G401.6 (cell line): ENCODE results near the gene UBAP2L.

ENCODE experiments used
- FAIRE-seq: peaks from 2 replicates; lab custom pipeline; 2012; peaks lifted over from hg19 to GRCh38; lab: Jason Lieb, UNC

The UBAP2L gene, protein sequence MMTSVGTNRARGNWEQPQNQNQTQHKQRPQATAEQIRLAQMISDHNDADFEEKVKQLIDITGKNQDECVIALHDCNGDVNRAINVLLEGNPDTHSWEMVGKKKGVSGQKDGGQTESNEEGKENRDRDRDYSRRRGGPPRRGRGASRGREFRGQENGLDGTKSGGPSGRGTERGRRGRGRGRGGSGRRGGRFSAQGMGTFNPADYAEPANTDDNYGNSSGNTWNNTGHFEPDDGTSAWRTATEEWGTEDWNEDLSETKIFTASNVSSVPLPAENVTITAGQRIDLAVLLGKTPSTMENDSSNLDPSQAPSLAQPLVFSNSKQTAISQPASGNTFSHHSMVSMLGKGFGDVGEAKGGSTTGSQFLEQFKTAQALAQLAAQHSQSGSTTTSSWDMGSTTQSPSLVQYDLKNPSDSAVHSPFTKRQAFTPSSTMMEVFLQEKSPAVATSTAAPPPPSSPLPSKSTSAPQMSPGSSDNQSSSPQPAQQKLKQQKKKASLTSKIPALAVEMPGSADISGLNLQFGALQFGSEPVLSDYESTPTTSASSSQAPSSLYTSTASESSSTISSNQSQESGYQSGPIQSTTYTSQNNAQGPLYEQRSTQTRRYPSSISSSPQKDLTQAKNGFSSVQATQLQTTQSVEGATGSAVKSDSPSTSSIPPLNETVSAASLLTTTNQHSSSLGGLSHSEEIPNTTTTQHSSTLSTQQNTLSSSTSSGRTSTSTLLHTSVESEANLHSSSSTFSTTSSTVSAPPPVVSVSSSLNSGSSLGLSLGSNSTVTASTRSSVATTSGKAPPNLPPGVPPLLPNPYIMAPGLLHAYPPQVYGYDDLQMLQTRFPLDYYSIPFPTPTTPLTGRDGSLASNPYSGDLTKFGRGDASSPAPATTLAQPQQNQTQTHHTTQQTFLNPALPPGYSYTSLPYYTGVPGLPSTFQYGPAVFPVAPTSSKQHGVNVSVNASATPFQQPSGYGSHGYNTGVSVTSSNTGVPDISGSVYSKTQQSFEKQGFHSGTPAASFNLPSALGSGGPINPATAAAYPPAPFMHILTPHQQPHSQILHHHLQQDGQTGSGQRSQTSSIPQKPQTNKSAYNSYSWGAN

DNA sequence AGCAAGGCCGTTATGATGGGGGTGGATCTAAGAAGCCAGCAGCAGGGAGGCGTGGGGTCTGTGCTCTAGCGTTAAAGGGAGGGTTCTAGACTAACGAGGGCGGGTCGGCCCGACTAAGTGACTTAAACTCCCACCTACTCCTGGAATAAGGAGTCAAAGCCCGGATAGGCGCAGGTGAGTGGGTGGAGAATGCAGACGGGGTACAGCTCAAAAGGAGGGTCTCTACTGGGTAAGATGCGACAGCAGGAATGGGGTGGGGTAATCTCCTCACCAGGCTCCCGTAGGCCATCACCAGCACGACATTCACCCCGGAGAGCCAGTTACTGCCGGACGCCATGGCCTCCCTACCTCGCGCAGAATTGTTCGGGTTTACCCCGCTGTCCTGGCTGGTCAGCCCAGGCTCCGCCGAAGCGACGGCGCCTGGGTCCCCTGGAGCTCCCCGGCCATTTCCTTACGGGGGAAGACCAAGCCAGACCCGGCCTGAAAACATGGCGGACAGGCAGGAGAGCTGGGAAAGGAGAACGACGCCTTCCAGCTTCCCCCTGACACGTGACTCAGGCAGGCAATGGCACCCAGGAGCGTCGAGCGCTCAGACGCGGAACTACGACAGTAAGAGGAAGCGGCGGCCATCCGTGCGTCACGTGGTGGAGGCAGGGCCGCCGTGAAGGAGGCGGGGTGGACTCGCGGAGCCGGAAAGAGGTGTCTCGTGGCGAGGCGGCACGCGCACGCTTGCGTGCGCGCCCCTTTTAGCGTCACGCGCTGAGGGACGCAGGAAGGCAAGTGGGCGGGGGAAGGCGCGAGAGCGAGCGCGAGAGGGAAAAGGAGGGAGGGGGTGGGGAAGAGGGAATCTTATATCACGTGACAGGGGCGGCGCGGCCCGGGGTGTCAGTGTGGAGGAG, at the start of gene UBAP2L:
TSS of gene UBAP2L (plus strand) at position 885 of the 899 bp plus-strand sequence. CDS start 4,169 bp downstream, outside the sequence.
- peak; percentile 98 for FAIRE-seq

DNA sequence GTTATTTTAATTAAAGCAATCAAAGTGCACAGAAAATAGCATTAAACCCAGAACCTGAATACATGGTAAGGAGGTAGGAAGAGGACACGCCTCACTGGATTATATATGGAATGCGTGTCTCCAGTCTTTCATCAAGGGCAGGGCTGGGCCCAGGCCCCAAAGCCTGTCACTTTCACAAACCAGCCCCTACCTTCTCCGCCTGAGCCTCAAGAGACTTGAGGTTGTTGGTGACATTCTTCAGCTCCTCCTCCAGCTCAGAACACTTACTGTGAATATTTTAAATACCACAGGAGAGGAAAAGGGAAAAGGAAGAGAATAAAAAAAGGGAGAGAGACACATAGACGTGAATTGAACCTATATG, 49.6 kb upstream of the UBAP2L start:
- no peak for FAIRE-seq

DNA sequence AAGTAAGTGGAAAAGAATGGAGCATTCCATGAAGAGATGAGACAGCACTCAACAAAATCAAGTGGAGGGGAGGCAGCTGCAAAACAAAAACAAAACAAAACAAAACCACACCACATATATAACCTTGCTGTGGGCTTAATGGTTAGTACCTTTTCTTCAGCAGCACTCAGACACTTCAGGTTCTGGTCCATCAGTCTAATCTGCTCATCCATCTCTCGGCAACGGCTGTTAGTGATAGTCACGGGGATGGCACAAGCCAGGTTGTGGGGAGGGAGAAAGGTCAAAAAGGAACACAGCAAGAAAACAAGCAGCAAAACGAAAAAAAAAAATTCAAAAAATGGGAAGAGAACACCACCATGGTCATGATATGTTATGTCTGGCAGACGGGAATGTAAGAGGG, 48.9 kb upstream of the UBAP2L start:
- no peak for FAIRE-seq

DNA sequence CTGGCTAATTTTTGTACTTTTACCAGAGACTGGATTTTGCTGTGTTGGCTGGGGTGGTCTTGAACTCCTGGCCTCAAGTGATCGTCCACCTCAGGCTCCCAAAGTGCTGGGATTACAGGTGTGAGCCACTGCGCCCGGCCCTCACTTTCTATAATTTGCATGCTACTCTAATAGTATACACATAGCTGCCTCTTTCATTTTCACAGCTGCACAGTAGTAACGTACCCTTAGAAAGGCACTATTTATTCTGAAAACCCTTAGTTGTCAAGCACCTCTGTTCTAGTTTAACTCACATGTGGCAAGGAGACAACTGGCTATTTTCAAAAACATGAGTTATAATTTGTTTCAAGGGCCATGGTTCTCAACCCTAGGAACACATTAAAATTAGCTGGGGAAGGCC, 46.1 kb upstream of the UBAP2L start:
- FAIRE-seq, result no peak

DNA sequence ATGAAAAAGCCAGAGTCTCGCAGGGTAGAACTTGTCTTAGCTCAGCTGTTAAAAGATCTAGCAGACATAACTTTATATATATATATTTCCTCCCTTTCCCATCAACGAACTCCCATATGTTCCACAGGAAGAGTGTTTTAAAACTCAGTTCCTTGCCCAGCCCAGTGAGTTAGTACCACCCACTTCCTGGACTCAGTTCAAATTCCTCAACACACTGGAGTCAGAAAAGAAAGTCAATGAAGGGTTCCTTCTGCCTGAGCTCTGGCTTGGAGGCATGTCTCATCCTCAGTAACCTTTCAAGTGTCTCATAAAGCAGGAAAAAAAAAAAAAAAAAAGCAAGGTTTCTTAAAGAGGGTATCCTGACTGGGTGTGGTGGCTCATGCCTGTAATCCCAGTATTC, 44.4 kb upstream of the UBAP2L start:
- no peak for FAIRE-seq

DNA sequence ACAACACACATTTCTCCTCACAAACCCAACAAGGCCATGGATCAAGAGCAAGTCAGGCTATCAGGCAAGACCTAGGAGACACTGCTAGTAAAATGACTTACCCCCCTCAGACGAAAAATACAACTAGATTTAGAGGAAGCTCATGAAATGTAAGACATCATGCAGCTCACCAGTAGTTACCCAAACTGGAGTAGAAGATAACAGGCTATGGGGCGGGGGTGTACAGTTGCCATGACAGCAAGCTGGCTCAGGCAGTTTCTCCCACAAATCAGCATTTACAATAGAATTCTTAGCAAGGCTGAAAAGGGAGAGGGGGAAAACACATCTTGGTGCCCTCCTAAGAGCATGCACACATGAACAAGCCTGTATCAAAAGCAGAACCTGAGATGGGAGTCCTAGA, 42.7 kb upstream of the UBAP2L start:
- FAIRE-seq, result no peak

DNA sequence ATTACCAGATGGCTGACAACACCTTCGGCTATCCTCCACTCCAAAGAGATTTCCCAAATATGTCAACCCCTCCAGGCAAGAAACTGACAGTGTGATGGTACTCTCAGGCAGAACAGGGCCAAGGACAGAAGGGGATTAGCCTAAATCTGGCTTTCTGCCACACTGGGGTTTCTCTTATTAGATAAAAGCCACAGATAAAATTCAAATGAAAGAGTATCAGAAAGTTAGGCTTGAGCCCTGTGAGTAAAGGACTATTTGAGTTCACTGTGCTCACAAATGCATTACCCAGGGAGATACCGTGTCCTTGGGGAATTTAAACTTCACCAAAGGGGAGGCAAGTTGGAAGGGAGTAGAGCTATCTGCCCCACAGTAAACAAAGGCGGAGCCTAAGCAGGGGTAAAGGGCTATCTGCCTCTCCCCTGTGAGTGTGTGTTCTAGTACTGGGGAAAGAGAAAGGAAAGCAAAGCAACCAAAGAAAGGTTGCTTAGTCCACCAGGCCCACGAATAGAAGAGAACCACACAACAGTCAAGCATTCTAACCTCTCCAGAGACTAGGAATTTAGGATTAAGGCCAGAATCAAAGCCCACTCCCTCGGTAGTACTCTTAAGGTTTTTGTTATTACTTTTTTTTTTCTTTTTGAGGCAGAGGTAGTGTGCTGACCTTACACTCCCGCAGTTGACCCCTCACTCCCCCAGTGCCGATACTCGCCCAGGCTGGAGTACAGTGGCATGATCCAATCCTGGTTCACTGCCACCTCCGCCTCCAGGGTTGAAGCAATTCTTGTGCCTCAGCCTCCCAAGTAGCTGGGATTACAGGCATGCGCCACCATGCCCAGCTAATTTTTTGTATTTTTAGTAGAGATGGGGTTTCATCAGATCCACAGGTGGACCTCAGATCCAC, 41.6 kb upstream of the UBAP2L start:
- no peak for FAIRE-seq

DNA sequence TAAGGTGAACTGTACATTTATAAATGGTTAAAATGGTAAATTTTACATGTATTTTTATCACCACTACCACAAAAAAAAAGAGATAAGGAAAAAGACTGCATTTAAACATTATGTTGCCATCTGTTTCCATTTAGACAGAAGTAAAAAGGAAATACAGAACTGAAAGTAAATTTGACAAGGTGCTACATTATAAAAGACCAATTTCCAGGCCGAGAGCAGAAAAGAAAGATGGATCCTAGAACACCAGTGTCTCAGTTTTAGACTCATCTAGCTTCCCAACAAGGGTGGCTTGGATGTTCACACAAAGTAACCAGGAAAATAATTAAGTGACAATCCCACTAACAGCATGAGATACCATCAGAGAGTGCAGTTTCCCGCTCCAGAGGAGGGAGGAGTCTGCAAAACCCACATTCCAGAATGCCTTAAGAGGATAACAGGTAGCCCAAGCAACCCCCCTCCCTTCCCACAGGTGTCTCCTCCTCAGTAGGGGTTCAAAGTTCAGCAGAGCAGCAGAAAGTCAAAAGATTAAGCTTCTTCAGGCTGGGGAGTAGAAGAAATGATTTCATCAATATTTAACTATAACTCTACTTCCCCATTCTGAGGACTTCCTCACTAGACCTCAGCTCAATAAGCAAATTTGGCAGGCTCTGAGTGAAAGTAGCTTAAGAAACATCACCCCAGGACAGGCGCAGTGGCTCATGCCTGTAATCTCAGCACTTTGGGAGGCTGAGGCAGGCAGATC, 40.6 kb upstream of the UBAP2L start:
- FAIRE-seq, result no peak

DNA sequence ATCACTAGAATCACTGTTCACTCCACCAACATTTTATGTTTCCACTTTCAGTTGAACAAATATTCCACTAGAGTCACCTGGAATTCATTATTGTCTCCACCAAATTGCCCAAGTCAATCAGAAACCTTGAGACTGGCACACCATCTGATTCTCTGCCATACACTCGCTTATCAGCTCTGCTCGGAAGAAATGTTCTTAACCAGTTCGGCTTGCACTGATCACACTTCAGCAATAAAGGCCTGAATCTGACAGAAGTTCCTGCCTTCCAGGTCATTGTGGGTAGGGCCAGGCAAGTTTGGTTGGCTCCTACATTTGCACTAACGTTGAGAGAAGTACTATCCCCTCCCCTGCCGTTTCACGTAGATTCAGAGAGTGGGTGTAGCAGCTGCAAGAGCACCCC, 38.8 kb upstream of the UBAP2L start:
- no peak for FAIRE-seq

DNA sequence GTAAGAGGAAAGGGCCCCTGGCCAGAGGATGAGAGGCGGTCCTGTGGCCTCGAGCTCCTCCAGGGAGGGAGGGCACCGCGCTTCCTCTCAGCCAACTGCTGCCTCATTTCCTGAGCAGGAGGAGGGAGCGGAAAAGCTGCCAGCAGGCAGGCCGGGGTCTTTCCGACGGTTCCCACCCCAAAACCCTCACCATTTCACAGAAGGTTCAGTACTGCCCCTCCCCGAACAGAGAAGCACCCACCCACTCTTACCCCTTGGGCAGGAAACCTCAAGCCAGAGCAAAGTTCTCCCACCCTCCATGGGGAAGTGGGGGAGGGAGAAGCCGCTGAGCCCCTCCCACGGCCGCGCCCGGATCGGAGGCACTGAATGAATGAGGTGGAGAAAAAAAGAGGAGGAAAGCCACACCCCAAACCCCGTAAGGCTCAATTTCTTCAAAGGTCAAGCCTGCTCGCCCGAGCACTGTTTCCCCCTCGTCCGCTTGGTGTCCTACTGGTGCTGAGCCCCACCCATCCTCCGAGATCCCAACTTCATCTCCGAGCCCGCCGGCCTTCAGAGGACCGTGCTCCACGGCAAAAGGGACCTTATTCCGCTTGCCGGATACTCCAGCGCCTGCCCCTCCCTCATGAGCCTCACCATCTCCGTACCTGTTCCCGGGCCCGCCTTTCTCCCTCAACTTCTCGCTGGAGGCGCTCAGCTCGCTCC, 38.3 kb upstream of the UBAP2L start:
- no peak for FAIRE-seq

DNA sequence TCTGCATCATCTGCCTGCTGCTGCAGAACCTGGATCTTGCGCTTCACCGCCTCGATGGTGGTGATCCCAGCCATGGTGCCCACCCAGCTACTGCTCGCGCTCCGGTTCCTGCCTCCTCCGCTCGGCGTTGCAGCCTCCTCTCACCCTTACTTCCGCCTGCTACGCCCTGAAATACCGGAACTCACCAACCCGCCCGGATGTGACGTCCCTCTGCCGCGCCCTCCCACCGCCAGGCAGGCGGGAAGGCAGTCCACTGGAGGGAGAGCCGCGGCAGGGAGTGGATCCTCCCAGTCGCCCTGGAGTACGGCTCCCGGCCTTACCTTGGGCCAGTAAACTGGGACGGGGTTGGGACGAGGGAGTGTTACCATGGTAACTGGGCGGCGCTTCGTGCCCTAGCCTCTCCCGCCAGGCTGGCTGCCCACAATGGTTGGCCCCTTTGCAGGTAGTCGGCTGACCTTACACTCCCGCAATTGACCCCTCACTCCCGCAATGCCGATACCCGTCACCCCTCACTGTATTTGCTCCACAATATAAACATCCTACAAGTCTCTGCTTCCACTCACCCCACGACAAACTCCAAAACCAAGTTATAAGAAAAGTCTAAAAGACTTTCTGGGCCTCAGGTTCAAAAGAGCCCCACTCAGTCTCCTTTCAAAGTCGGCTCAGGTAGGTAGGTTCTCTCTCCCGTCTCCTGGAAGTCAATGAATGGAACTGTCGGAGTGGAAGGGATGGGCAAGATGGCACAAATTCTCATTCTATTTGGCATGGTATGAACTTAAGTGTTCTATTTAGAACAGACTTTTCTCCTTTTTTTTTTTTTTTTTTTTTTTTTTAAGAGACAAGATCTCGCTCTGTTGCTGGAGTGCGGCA, 37.5 kb upstream of the UBAP2L start:
- peak; percentile 97 for FAIRE-seq

DNA sequence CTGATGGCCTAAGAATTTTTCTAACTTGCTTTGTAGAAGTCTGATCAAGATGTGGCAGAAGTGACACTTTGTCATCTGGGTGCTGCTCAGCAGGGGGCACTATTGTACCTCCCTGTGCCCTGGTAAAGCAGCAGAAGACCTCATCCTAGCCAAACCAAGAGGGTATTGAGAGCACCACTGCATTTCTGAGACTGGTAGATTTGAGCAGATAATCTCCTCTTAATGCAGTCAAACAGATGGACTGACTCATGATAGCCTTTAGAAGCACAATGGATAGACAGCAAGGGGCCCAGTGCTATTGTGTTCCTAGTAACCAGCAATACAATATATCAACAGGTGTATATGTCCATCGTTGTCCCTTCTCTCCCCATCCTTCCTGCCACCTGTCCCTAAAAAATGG, 34.6 kb upstream of the UBAP2L start:
- FAIRE-seq, result no peak

DNA sequence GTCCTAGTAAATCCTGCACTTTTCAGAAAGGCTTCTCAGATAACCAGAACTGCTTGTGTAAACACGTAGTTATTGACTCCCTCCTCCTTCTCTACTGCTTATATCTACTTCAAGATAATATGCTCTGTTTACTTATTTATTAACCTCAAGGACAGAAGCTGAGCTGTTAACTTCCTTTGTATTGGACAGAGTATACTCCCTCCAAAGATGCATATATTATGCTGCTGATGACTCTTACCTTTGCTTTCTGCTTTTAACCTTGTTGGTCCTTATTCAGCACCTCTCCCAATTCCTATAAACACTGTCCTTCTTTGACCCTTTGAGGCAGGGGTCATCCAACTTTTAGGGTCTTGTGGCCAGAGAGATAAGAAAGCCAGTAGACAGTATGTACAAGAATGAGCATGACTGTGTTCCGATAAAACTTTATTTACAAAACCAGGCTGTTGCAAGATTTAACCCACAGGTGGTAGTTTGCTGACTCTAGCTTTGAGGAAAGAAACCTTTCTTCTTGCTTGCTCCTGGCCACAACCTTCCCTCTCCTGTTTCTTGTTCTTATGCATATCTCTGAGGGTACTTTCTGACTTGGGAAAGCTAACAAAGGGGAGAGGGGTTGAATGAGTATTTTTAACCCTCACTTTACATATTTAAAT, 33.8 kb upstream of the UBAP2L start:
- no peak for FAIRE-seq

DNA sequence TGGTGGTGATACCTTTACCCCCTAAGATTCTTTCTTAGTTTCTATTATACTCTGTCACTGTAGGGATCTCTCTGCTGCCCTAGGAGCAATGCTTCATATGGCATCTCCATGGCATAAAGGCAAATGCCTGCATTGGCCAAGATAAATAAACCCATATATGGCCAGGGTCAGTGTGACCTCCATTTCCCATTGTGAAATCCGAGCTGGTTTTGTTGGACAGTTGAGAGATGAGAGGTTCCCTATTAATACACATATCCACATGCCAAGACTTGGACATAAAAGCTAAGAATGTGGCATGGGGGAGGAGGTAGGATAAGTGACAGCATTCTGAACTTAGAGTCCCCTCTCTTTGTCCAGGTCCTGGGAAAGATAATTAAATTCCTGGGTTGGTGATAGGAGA, 30.2 kb upstream of the UBAP2L start:
- no peak for FAIRE-seq

DNA sequence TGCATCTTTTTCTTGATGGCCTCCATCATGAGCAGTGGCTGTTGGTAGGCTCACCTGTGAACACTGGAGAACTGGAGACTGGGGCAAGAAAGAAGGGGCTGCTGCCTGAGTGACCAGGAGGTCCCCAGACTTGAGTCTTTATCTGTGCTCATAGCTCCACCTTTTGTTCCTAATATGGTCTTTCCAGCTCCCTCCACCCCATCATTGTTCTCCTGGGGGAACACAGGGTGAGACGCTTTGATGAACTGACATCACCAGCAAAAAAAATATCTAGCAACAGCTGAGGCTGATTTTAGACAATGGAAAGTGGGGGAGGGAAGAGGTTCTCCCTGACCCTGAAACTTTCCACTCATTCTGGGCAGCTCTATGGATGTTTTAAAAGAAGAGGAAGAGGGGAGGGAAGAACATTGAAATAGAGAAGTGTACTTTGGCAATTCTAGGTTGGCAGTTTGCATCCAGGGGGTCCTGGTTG, 28.7 kb upstream of the UBAP2L start, which contains the start of gene TPM3:
TSS of gene TPM3 (minus strand) at position 111 of the 472 bp plus-strand sequence. CDS start at position 29, 82 bp downstream.
- no peak for FAIRE-seq

DNA sequence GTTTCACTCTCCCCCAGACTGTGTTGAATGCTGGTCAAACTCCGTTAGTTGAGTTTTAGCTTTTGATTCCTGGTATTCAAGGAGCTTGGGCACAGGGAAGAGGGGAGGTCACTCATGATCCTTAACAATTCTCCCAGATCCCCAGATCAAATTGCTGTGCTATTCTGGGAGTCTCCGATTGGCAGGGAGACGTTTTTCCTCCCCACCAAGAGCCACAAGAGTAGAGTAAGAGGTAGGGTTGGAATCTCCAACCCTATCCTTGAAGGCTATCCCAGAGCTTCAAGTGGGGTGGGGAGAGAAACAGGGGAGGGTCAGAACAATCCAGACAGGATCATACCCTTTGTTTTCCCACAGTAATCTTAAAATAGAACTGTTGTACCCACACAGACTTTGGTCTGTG, 28.3 kb upstream of the UBAP2L start:
- no peak for FAIRE-seq

DNA sequence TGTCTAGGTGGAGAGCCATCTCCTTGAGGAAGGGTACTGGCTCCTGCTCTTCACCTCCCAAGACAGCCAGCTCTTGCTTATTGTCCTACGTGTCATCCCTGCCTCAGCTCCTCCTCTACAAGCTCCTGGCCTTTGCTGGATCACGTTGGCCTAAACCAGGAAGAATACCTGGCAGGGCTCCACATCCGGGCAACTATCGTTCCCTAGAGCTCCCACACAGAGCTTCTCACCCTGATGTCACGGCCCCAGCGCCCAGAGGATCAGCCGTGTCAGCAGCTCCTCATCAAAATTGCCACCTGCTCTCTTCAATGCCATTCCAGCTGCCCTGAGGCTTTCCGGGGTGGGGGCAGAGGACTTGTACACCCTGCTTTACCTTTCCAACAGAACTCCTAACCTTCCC, 26.9 kb upstream of the UBAP2L start:
- no peak for FAIRE-seq
